ENCODE measurements around the gene SMIM35. TPM values are rescaled to one million over a fixed set of nuclear protein-coding genes. Genes with fewer than 3 reads are reported as not detected.

Gene SMIM35
- total RNA-seq, 1 experiment from 2014 or later, result not detected

GRCh38 chr11:118128310-118128709 is 41.5 kb upstream of the SMIM35 start:
- H3K27me3 ChIP-seq (ENCODE audit: insufficient read depth, low read length), result no peaks in the 10 kb centered on the region
- peaks cover 10% of the 10 kb centered on the region for H3K27me3 Mint-ChIP-seq (ENCODE audit: low read depth)
- H3K27ac Mint-ChIP-seq, result no peak overlapping the region; a peak in 1 of 7 replicates
- no peaks in the 10 kb centered on the region for H3K9me3 Mint-ChIP-seq
- no peak overlapping the region for H3K4ac ChIP-seq (ENCODE audit: low read depth, low read length)
- H4K8ac ChIP-seq (replicated peaks; ENCODE audit: insufficient read length, low read depth, low read length), result no peak overlapping the region
- no peak for DNase-seq
- H4K91ac ChIP-seq (ENCODE audit: insufficient read length, low read depth, low read length), result no peak overlapping the region
- H3K18ac ChIP-seq (ENCODE audit: insufficient read length, low read depth, low read length), result no peak overlapping the region
- H2BK120ac ChIP-seq (ENCODE audit: low read depth, low read length, poor library complexity, severe bottlenecking), result no peak overlapping the region
- H4K5ac ChIP-seq (ENCODE audit: insufficient read length, low read depth, low read length), result no peak overlapping the region
- no peak overlapping the region for H3K4me3 Mint-ChIP-seq
- H2AK5ac ChIP-seq (ENCODE audit: insufficient read length, low read length), result no peak overlapping the region
- TF ChIP-seq CTCF (conservative IDR thresholded peaks at IDR 0.05), result no peak
- H2AFZ ChIP-seq (ENCODE audit: low read length), result no peak overlapping the region
- no peak overlapping the region for H2BK12ac ChIP-seq (ENCODE audit: insufficient read length, low read depth, low read length)
- H3K56ac ChIP-seq (ENCODE audit: insufficient read length, low read depth, low read length), result no peak overlapping the region
- H3K36me3 Mint-ChIP-seq (ENCODE audit: insufficient read depth in 1 of 3, low read depth in 3 of 3), result no peaks in the 10 kb centered on the region
- H2BK5ac ChIP-seq (ENCODE audit: insufficient read length, low read length), result no peak overlapping the region
- H3K14ac ChIP-seq (ENCODE audit: insufficient read depth, low read length), result no peak overlapping the region
- H3K9ac ChIP-seq (ENCODE audit: extremely low read depth, insufficient read length, low read length), result no peak overlapping the region
- H3K4me1 Mint-ChIP-seq, result peaks cover 6 to 12% of the 10 kb centered on the region in 2 experiments
- H3K9me3 ChIP-seq (ENCODE audit: control insufficient read depth, low read depth, low read length), result no peaks in the 10 kb centered on the region
- H3K79me2 ChIP-seq (ENCODE audit: insufficient read depth, low read length), result no peaks in the 10 kb centered on the region
- H3K79me1 ChIP-seq (ENCODE audit: insufficient read depth, low read depth, low read length, poor library complexity, severe bottlenecking), result no peaks in the 10 kb centered on the region
- H3T11ph ChIP-seq (ENCODE audit: low read length), result no peak overlapping the region
- WGBS (ENCODE audit: extremely low coverage, insufficient read length, low lambda C conversion rate), result no CpG with 5 or more reads among the region's 4 CpGs
- H2BK15ac ChIP-seq (ENCODE audit: low read depth, low read length), result no peak overlapping the region
- no peaks in the 10 kb centered on the region for H4K20me1 ChIP-seq (ENCODE audit: control insufficient read depth, insufficient read depth, insufficient read length)
- H3K23me2 ChIP-seq (ENCODE audit: insufficient read length, low read depth, low read length, poor library complexity, severe bottlenecking), result no peaks in the 10 kb centered on the region
- no peaks in the 10 kb centered on the region for H3K4me1 ChIP-seq (ENCODE audit: insufficient read depth, low read length)
- H3K23ac ChIP-seq (ENCODE audit: insufficient read length, low read depth, low read length), result no peak overlapping the region
- H3K27ac ChIP-seq (ENCODE audit: insufficient read length, low read depth, low read length), result no peak overlapping the region
- no peak overlapping the region for H3K4me2 ChIP-seq (ENCODE audit: insufficient read depth, insufficient read length, low read length)
- no peak overlapping the region for H2BK20ac ChIP-seq (ENCODE audit: low read depth, low read length, poor library complexity, severe bottlenecking)

Measured in H9 (cell line).